Loucy (cell line): ENCODE data around the gene TENM4.

Source experiments
- CTCF ChIP-seq: fragments of 200-600 bp; sonication (generic); conservative IDR thresholded peaks from 2 replicates; pipeline ENCODE4 v1.5.1; 2014; ENCODE audit warnings: mild to moderate bottlenecking, antibody characterized with exemption, low read length
- EZH2phosphoT487 ChIP-seq: fragments of 200-600 bp; IDR thresholded peaks from 2 replicates; pipeline ENCODE4 v1.6.1; 2018; ENCODE audit warnings: antibody characterized with exemption, mild to moderate bottlenecking, moderate library complexity, borderline replicate concordance

GRCh38 chr11:78907636-78908035 lies 533.2 kb downstream of the TENM4 start:
- TF ChIP-seq CTCF (no peak), EZH2phosphoT487 (no peak)
